Thoracic aorta (tissue), 2 donors: ENCODE results near the gene KBTBD4. TPM values are rescaled to one million over a fixed set of nuclear protein-coding genes. Genes with fewer than 3 reads are reported as not detected.

Experiments used
- ATAC-seq: fragments of 150-250 bp; one replicate; pipeline ENCODE4 v1.8.0; 2017; ENCODE audit warnings: low read depth; ENCODE audit not compliant: insufficient number of reproducible peaks, low FRiP score
- DNase-seq: peaks from one replicate; pipeline ENCODE4 v3.0.0-alpha.2; 2020; ENCODE audit warnings: low spot score
- H3K27ac ChIP-seq, 2 donors: fragments of 200-600 bp; sonication (generic); 1 replicate in 1 of 2; 2 replicates in 1 of 2; pipeline ENCODE4 v1.5.1; 2016; ENCODE audit warnings: mild to moderate bottlenecking in 2 of 2, moderate library complexity in 2 of 2
- H3K27me3 ChIP-seq: fragments of 200-600 bp; sonication (generic); replicated peaks from 2 replicates; pipeline ENCODE4 v1.6.0; 2016; ENCODE audit warnings: mild to moderate bottlenecking; ENCODE audit not compliant: insufficient read depth
- H3K36me3 ChIP-seq: fragments of 200-600 bp; sonication (generic); one replicate; pipeline ENCODE4 v1.5.1; 2016
- H3K4me1 ChIP-seq, 2 donors: fragments of 200-600 bp; sonication (generic); 1 replicate in 1 of 2; 2 replicates in 1 of 2; pipeline versions ENCODE4 v1.5.1 to v1.6.0; 2016; ENCODE audit warnings: low read depth in 2 of 2, mild to moderate bottlenecking in 1 of 2; ENCODE audit not compliant: control insufficient read depth in 1 of 2
- H3K4me3 ChIP-seq: fragments of 200-600 bp; sonication (generic); 2 replicates; pipeline ENCODE4 v1.5.1; 2016; ENCODE audit warnings: mild to moderate bottlenecking
- H3K9me3 ChIP-seq: fragments of 200-600 bp; sonication (generic); 2 replicates; pipeline ENCODE4 v1.5.1; 2016
- CTCF ChIP-seq: fragments of 200-600 bp; sonication (generic); IDR thresholded peaks from one replicate; pipeline ENCODE4 v1.5.1; 2019; ENCODE audit warnings: antibody characterized with exemption
- total RNA-seq, 2 donors: library from RNA; depleted of rRNA; stranded (reverse); fragments of >200 nt; gene quantifications; one replicate each; pipeline versions ENCODE4 v1.1.0 to v1.2.3, GENCODE V29; 2016

Gene KBTBD4
- total RNA-seq, 2 donors from 2014 or later, result 14.9 to 19.1 TPM

DNA sequence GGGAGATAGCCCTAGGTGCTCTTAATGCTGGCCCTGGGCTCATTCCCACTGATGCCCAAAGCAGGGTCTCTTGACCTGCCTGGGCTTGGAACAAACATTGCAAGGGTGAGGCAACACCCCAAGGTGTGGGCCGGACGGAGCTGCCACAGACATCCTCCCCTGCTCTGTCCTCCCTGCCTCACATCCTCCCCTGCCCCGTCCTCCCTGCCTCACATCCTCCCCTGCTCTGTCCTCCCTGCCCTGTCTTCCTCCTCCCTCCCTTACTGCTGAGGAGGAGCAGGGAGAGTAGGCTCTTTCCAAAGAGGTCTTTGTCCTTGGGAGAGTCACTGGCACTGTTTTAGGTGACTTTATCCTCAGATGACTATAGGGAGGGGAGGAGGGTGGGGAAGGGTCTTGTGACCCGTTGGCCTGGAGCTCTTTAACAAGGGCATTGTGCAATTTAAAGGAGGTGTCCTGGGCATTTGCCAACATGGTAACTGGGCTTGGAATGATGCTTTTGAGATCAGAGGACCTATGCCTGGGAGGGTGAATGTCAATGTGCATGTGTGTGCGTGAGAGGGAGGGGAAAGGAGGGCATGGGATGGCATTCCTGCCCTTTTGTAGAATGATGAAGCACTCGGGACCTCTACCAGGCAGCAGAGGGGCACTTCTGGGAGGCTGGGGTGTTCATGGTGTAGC lies 8.4 kb upstream of the KBTBD4 start:
- Histone ChIP-seq H3K4me1 (peaks cover 0 to 10% of the 10 kb centered on the region in 2 donors), H3K27ac (no peak overlapping the region), H3K27me3 (no peaks in the 10 kb centered on the region), H3K4me3 (no peak overlapping the region), H3K9me3 (no peaks in the 10 kb centered on the region), H3K36me3 (peaks cover 24% of the 10 kb centered on the region)
- DNase-seq (no peak), ATAC-seq (no peak)
- TF ChIP-seq CTCF, result no peak

DNA sequence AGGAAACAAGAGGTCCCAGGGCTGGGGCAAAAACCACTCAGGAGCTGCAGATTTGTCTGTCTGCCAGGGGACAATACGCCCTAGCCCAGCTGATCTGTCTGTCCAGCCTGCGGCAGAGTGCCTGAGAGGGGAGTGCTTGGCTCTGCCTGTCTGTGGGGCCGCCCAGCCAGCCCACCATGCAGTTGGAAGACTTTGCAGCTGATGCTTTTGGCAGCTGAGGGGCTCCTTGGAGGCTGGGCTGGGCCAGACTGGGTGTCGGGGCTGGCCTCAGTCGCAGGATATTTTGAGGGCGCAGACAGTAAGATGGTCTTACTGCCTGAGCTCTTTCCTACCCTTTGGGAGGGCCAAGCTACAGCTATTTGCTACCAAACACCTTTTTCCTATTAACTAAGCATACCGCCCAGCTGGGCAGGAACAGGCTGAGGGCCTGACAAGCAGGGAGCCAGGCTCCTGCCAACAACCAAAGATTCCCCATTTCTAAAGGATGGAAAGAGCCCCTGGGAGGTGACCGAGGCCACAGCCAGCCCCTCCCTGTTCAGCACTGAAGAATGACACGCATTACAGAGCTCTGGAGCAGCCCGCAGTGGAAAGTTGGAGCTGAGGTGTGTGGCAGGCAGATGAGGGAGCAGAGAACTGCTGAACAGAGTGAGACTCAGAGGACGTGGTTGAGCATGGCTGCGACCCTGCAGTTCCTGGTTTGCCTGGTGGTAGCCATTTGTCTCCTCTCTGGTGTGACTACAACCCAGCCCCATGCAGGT lies 7.5 kb upstream of the KBTBD4 start, which contains the start of gene FAM180B:
TSS of gene FAM180B (plus strand) at position 581 of the 758 bp plus-strand sequence. CDS start at position 672, 91 bp downstream.
- no peak within 1 kb of the TSS for H3K27ac ChIP-seq
- ATAC-seq, result no peak
- peaks cover 0 to 10% of the 10 kb centered on the region in 2 donors for H3K4me1 ChIP-seq
- no peaks in the 10 kb centered on the region for H3K9me3 ChIP-seq
- H3K4me3 ChIP-seq, result no peak within 1 kb of the TSS
- no peak for TF ChIP-seq CTCF
- no peak for DNase-seq
- no peaks in the 10 kb centered on the region for H3K27me3 ChIP-seq
- peaks cover 31% of the 10 kb centered on the region for H3K36me3 ChIP-seq

DNA sequence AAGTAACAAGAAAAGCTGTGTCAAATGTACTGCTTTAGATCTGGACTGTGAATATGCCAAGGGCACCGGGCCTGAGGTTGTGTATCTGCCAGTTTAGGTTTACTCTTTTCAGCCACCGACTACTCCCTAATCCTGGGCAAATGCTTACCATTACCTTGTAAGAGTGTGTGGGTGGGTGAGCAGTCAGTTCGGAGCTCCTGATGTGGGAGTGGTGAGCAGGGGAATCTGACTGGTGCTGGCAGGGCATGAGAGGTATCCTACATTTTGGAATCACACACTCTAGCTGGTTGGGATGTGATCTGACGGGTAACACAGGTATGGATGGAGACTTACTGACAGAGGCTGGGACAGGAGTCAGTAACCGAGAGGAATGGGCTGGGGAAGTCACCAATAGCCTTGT lies 5.1 kb upstream of the KBTBD4 start:
- H3K36me3 ChIP-seq, result peaks cover 31% of the 10 kb centered on the region
- ATAC-seq (no peak), DNase-seq (no peak)
- no peaks in the 10 kb centered on the region for H3K9me3 ChIP-seq
- no peak for TF ChIP-seq CTCF
- no peak overlapping the region for H3K4me3 ChIP-seq
- H3K4me1 ChIP-seq, result peaks cover 7 to 12% of the 10 kb centered on the region in 2 donors
- no peak overlapping the region for H3K27ac ChIP-seq
- H3K27me3 ChIP-seq, result no peaks in the 10 kb centered on the region

DNA sequence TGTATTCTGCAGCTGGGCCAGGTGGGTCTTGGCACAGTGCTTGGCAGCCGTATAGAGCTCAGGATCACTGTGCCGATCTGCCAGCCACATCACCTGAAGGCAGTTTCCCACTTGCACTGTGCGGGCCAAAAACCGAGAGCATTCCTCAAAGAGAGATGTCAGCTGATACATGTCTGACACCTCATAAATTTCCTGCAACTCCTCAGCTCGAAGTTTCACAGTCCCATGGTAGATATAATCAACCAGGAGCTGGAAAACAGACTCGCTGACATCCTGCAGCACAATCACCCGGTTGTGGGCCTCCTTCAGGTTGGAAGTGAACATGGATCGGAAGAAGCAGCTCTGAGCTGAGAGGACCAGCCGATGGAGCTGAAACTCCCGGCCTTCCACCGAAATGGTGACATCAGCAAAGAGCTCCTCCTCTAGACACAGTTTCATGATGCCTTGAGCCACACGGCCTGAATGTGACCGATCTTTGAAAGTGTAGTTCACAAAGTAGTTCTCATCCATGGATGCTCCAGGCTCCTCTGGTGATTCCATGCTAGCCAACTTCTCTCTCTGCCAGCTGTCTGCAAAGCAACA lies 1.2 kb downstream of the KBTBD4 start:
- Histone ChIP-seq H3K27ac (no peak overlapping the region), H3K4me3 (peak overlapping the region; percentile 89), H3K9me3 (no peaks in the 10 kb centered on the region), H3K27me3 (no peaks in the 10 kb centered on the region), H3K36me3 (peaks cover 36% of the 10 kb centered on the region), H3K4me1 (peaks cover 16 to 30% of the 10 kb centered on the region in 2 donors)
- DNase-seq (no peak), ATAC-seq (no peak)
- no peak for TF ChIP-seq CTCF

DNA sequence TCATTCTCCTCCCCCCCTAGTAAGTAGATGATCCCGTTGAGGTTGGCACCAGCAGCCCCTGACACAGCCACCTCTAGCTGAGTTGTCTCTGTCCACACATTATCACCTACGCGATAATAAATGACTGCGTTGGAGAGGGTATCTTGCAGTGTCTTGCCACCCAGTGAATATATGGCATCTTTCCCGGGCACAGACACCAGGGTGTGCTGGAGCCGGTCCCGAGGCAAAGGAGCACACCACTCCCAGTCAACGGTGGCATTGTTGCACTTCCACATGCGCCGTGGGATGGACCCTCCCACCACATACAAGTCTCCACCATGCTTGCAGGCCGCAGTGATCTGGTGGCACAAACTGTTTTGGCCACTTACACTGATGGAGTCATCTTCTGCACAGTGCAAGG lies 5.4 kb downstream of the KBTBD4 start:
- peaks cover 28% of the 10 kb centered on the region for H3K36me3 ChIP-seq
- ATAC-seq, result no peak
- no peak for TF ChIP-seq CTCF
- no peaks in the 10 kb centered on the region for H3K27me3 ChIP-seq
- H3K27ac ChIP-seq, result no peak overlapping the region
- no peaks in the 10 kb centered on the region for H3K9me3 ChIP-seq
- H3K4me1 ChIP-seq, result peaks cover 9 to 18% of the 10 kb centered on the region in 2 donors
- H3K4me3 ChIP-seq, result no peak overlapping the region
- DNase-seq, result no peak
